ENCODE measurements around the gene HHAT.

HHAT gene

DNA sequence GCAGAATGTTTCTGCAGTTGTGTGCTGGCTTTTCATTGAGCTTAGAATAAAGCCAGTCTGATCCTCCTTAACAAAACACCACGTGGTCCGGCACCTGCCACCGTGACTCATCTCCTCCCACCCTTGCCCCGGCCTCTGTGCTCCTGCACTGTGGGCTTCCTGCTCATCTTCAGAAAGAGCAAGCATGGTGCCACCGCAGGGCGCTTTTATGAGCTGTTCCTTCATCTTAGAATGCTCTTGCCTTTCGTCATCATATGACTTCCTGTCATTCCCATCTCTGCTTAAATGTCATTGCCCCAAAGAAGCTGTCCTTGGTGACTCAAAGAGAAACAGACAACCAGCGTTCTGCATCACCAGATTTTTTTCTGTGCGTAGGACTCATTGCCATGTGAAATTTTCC is 117.8 kb downstream of the HHAT start:
- Mint-ChIP-seq H3K4me3 (no peak overlapping the region), H3K27me3 (ENCODE audit: low read depth) (peaks cover 6% of the 10 kb centered on the region), H3K27ac (no peak overlapping the region), H3K9me3 (no peaks in the 10 kb centered on the region), H3K4me1 (peaks cover 13% of the 10 kb centered on the region), H3K36me3 (ENCODE audit: low read depth) (peaks cover 6% of the 10 kb centered on the region)
- TF ChIP-seq, protein P1, sequence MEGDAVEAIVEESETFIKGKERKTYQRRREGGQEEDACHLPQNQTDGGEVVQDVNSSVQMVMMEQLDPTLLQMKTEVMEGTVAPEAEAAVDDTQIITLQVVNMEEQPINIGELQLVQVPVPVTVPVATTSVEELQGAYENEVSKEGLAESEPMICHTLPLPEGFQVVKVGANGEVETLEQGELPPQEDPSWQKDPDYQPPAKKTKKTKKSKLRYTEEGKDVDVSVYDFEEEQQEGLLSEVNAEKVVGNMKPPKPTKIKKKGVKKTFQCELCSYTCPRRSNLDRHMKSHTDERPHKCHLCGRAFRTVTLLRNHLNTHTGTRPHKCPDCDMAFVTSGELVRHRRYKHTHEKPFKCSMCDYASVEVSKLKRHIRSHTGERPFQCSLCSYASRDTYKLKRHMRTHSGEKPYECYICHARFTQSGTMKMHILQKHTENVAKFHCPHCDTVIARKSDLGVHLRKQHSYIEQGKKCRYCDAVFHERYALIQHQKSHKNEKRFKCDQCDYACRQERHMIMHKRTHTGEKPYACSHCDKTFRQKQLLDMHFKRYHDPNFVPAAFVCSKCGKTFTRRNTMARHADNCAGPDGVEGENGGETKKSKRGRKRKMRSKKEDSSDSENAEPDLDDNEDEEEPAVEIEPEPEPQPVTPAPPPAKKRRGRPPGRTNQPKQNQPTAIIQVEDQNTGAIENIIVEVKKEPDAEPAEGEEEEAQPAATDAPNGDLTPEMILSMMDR (IDR thresholded peaks at IDR 0.05; ENCODE audit: unreplicated experiment in 3 of 3), result no peak

DNA sequence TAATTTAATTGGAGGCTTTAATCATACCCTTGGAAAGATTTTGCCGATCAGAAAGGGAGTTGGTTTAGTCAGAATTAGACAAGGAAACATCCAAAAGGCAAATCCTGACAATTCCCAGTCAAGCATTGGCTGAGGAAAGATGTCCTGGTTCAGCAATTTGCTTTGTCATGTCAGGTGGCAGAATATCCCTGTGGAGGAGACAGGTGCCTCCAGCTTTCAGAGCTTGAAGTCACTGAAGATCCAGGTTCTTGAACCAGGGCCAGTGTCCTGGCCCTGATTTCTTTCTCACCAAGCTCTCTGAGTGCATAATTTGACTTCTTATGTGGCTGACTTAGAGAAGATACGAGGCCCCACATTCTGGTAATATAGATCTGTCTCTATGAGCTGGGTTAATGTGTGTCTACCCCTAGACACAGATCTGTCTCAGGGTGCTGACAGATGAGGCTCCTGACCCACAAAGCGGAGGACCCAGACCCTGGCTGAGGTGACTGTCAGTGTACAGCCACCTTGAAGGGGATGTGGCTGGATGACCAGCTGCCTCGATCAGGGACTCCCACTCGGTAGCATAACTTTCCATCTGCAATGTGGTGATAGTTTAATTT is 118.9 kb downstream of the HHAT start:
- Mint-ChIP-seq H3K4me3 (no peak overlapping the region), H3K9me3 (no peaks in the 10 kb centered on the region), H3K36me3 (ENCODE audit: low read depth) (peaks cover 6% of the 10 kb centered on the region), H3K27ac (no peak overlapping the region), H3K27me3 (ENCODE audit: low read depth) (peaks cover 6% of the 10 kb centered on the region), H3K4me1 (peaks cover 13% of the 10 kb centered on the region)
- TF ChIP-seq, protein P1 (IDR thresholded peaks at IDR 0.05; ENCODE audit: unreplicated experiment in 3 of 3), result no peak

DNA sequence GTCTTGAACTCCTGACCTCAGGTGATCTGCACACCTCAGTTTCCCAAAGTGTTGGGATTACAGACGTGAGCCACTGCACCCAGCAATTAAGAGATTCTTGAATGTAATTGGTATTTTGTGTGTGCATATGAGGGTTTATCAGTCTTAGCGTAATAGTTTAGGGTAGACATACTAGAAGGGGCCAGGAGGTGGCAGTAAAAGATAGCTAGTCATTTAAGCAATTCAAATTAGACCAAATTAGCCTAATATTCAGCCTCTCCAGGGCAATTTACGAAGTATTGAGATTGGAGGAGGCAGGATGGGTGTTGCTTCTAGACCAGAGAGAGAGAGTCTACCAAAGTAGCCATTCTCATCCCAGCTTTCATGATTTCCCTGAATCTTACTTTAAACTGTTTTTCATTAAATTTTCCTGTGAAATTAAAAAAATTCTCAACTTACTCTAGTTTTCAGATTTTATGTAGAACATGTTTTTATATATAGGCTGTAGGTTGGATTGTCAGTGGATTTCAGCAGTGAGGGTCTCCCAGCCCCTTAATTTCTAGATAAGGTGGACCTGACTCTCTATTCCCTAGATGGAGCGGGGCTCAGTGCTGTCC is 119.7 kb downstream of the HHAT start:
- Mint-ChIP-seq H3K27ac (no peak overlapping the region), H3K4me1 (peaks cover 13% of the 10 kb centered on the region), H3K36me3 (ENCODE audit: low read depth) (peaks cover 6% of the 10 kb centered on the region), H3K9me3 (no peaks in the 10 kb centered on the region), H3K4me3 (no peak overlapping the region), H3K27me3 (ENCODE audit: low read depth) (peaks cover 6% of the 10 kb centered on the region)
- TF ChIP-seq, protein P1 (IDR thresholded peaks at IDR 0.05; ENCODE audit: unreplicated experiment in 3 of 3), result peak; percentile 66 to 76 (median 75)

DNA sequence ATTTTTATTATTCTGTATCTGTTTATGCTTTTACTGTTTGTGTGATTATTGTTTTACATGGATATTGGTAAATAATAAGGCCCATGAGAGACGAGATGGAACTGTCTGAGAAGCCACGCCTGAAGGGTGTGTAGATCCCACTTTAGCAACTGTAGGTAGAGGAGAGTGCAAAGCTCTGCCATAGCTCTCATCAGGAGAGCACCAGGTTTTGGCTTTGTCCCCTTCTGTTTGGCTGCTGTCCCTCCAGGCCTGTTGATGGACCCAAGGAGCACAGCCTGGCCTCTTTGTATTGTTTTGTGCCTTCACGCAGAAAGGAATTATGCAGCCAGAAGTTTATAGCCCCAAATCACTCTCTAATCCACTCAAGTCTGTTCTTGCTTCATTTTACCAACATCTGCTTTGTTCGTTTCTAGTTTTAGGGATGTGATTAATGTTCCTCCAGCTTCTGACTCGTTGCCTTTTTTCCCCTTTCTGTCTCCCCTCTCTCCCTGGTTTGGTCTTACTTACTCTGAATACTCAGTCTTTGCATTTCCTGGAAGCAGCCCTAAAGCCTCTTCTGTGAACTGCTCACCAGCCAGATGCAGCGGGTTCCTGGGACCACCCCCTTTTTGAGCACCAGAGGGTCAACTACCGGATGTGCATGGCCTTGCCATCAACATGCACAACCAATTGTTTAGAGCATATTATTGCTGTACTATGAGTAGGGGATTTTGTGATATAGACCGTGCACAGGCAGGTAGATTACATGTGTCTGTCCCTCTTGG is 127.3 kb downstream of the HHAT start:
- H3K27me3 Mint-ChIP-seq (ENCODE audit: low read depth), result peaks cover 3% of the 10 kb centered on the region
- TF ChIP-seq, protein P1 (IDR thresholded peaks at IDR 0.05; ENCODE audit: unreplicated experiment in 3 of 3), result no peak
- H3K4me1 Mint-ChIP-seq, result peaks cover 14% of the 10 kb centered on the region
- H3K4me3 Mint-ChIP-seq, result no peak overlapping the region
- no peaks in the 10 kb centered on the region for H3K9me3 Mint-ChIP-seq
- H3K36me3 Mint-ChIP-seq (ENCODE audit: low read depth), result peaks cover 4% of the 10 kb centered on the region
- peak overlapping the region in 2 of 3 experiments; percentile 11 to 74 for H3K27ac Mint-ChIP-seq

DNA sequence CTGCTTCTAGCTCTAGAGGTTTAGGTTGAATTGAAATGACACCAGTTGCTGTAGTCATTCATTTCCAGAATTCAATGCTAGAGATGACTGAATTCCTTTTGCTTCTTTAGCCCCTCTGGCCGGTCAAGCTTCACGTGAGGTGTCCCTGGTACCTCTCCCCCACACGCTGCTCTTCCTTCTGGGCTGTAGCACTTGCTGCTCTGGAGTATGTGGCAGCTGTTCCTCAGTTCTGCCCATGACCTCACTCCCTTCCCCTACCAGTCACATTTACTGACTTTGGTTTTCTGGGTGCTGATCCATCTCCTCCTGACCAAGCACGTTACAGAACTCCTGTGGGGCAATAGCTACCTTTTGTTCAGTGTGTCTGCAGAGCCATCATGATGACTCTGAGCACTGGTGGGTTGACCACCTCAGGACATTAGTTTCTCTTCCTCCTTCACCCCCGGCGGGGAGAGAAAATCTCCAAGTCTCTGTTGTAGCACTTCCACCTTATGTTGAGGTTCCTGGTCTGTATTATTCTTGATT is 128.1 kb downstream of the HHAT start:
- Mint-ChIP-seq H3K27ac (no peak overlapping the region), H3K4me3 (no peak overlapping the region), H3K9me3 (no peaks in the 10 kb centered on the region), H3K4me1 (peaks cover 14% of the 10 kb centered on the region), H3K36me3 (ENCODE audit: low read depth) (peaks cover 4% of the 10 kb centered on the region), H3K27me3 (ENCODE audit: low read depth) (peaks cover 3% of the 10 kb centered on the region)
- TF ChIP-seq, protein P1 (IDR thresholded peaks at IDR 0.05; ENCODE audit: unreplicated experiment in 3 of 3), result no peak
